Astrocyte (in vitro differentiated cells and primary cell): Measurements from ENCODE around the gene FAF1.

Source experiments
- CTCF ChIP-seq: IDR thresholded peaks from 2 replicates; pipeline ENCODE4 v1.5.1; 2011; ENCODE audit warnings: low read depth, mild to moderate bottlenecking, inconsistent platforms, low read length, moderate library complexity; ENCODE audit not compliant: insufficient read depth
- EZH2 ChIP-seq: IDR thresholded peaks from 2 replicates; pipeline ENCODE4 v1.6.1; 2012; ENCODE audit warnings: mild to moderate bottlenecking, low read length, inconsistent platforms; ENCODE audit not compliant: insufficient read depth

- TF ChIP-seq CTCF (no peak), EZH2 (no peak)
Measured at GRCh38 chr1:50780797-50781196, 179.3 kb downstream of the FAF1 start.
